ENCODE measurements around the gene TCEA3. TPM values are rescaled to one million over a fixed set of nuclear protein-coding genes. Genes with fewer than 3 reads are reported as not detected.
A peak's percentile ranks its signal among the peaks of the same experiment; 100 is the strongest.

Gene TCEA3
- total RNA-seq, 3 donors from 2014 or later (not counting 1 experiment from before 2014, with no cell fraction given): 0.75 to 1.5 (median 0.94) TPM

DNA sequence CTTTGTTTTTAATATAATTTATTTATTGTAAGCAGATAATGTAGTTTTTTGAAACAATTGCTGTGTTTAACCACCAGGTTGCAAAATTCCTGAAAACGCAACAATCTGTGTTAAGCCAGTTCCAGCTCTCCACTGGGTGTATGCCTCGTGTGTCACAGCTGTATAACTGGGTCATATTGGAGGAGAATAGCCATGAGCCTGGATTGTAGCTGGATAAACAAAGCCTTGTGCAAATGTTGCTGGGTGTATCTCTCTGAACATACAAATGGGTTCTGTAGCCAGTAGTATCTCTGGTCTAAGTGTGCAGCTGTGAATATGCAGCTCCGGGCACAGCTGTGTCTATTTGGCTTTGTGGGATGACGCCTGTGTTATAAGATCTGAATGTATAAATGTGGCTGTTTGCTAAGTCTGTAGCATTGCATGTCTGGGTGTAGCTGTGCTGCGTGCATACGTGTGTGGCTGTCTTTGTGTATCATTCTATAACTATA lies 2.8 kb downstream of the TCEA3 start:
- peaks cover 18 to 25% of the 10 kb centered on the region in 2 donors for H3K27me3 Mint-ChIP-seq (ENCODE audit: low read depth in 2 of 2)

DNA sequence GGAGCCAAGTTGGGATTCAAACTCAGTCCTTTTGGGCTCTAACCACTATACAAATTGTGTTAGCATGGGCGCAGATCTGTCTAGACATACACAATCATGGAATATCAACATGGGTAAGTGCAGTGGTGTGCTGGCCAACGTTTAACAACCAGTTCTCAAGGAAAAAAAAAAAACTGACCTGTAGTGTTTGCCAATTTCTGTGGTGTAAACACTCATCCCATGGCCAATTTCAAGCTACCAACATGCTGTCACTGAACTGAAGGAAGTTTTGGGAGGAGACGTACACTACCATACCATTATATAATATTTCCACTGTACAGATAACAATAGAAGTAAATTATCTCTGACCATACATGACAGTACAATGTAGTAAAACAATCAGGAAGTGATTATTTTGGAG lies 3.2 kb downstream of the TCEA3 start:
- ATAC-seq: no peak
- 86% methylated on average over 1 of the region's 3 CpGs for WGBS (ENCODE audit: insufficient coverage)
- Histone ChIP-seq H3K4me3 (ENCODE audit: low read length) (no peak overlapping the region), H3K9me3 (ENCODE audit: control insufficient read depth, insufficient read depth, low read length) (no peaks in the 10 kb centered on the region), H3K4me1 (ENCODE audit: control insufficient read depth, insufficient read depth, low read length) (peaks cover 35% of the 10 kb centered on the region), H3K36me3 (ENCODE audit: control insufficient read depth, insufficient read depth, low read length) (no peaks in the 10 kb centered on the region), H3K27me3 (ENCODE audit: control insufficient read depth, insufficient read depth, low read length) (peaks cover 7% of the 10 kb centered on the region), H3K27ac (ENCODE audit: low read length) (no peak overlapping the region)
- H3K4me1 Mint-ChIP-seq: peaks cover 24 to 29% of the 10 kb centered on the region in 2 donors
- H3K27ac Mint-ChIP-seq: no peak overlapping the region
- H3K9me3 Mint-ChIP-seq: no peaks in the 10 kb centered on the region
- intact Hi-C loops (cut with micrococcal nuclease): no loop called here
- no peaks in the 10 kb centered on the region for H3K36me3 Mint-ChIP-seq
- H3K27me3 Mint-ChIP-seq (ENCODE audit: low read depth in 2 of 2): peaks cover 13 to 20% of the 10 kb centered on the region in 2 donors
- no peak overlapping the region for H3K4me3 Mint-ChIP-seq
- DNase-seq: no peak
- TF ChIP-seq, protein P1, sequence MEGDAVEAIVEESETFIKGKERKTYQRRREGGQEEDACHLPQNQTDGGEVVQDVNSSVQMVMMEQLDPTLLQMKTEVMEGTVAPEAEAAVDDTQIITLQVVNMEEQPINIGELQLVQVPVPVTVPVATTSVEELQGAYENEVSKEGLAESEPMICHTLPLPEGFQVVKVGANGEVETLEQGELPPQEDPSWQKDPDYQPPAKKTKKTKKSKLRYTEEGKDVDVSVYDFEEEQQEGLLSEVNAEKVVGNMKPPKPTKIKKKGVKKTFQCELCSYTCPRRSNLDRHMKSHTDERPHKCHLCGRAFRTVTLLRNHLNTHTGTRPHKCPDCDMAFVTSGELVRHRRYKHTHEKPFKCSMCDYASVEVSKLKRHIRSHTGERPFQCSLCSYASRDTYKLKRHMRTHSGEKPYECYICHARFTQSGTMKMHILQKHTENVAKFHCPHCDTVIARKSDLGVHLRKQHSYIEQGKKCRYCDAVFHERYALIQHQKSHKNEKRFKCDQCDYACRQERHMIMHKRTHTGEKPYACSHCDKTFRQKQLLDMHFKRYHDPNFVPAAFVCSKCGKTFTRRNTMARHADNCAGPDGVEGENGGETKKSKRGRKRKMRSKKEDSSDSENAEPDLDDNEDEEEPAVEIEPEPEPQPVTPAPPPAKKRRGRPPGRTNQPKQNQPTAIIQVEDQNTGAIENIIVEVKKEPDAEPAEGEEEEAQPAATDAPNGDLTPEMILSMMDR (IDR thresholded peaks at IDR 0.05): no peak

More for the DNA sequence above, 2.8 kb downstream of the TCEA3 start:
- peaks cover 35% of the 10 kb centered on the region for H3K4me1 ChIP-seq (ENCODE audit: control insufficient read depth, insufficient read depth, low read length)
- H3K4me3 Mint-ChIP-seq: no peak overlapping the region
- DNase-seq (no peak), ATAC-seq (peak; percentile 6 to 30 (median 28))
- peaks cover 24 to 29% of the 10 kb centered on the region in 2 donors for H3K4me1 Mint-ChIP-seq
- H3K27ac Mint-ChIP-seq: peak overlapping the region in 1 of 2 donors; percentile 34
- no peak overlapping the region for H3K27ac ChIP-seq (ENCODE audit: low read length)
- no peaks in the 10 kb centered on the region for H3K9me3 Mint-ChIP-seq
- H3K4me3 ChIP-seq (ENCODE audit: low read length): no peak overlapping the region
- 60% methylated on average over 6 of the region's 6 CpGs for WGBS (ENCODE audit: insufficient coverage)
- intact Hi-C loops (cut with micrococcal nuclease): no loop called here
- TF ChIP-seq, protein P1 (IDR thresholded peaks at IDR 0.05): no peak
- H3K27me3 ChIP-seq (ENCODE audit: control insufficient read depth, insufficient read depth, low read length): peaks cover 7% of the 10 kb centered on the region
- H3K36me3 ChIP-seq (ENCODE audit: control insufficient read depth, insufficient read depth, low read length): no peaks in the 10 kb centered on the region
- no peaks in the 10 kb centered on the region for H3K36me3 Mint-ChIP-seq
- H3K9me3 ChIP-seq (ENCODE audit: control insufficient read depth, insufficient read depth, low read length): no peaks in the 10 kb centered on the region

DNA sequence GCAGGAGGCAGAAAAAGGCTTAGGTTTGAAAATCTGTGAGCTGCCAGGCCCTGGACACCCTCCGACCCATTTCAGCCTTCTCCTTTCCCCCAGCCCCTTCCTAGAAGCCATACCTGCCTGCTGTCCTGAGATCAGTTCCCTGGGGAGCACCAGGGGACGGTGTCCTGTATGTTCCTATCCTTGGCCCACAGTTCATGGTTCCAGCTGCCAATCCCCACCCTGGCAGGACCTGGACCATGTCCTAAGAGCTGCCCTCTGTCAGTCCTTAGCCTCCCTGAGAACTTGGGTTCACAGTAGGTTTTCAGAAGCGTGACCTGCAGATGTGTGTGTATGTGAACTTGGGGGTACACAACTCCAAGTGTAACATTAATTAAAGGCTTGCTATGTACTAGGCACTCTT lies 3.8 kb downstream of the TCEA3 start:
- Mint-ChIP-seq H3K27me3 (ENCODE audit: low read depth in 2 of 2) (peaks cover 7 to 15% of the 10 kb centered on the region in 2 donors), H3K4me3 (no peak overlapping the region), H3K27ac (no peak overlapping the region), H3K36me3 (no peaks in the 10 kb centered on the region), H3K9me3 (no peaks in the 10 kb centered on the region), H3K4me1 (peaks cover 24 to 29% of the 10 kb centered on the region in 2 donors)
- Histone ChIP-seq H3K4me3 (ENCODE audit: low read length) (no peak overlapping the region), H3K27me3 (ENCODE audit: control insufficient read depth, insufficient read depth, low read length) (peaks cover 7% of the 10 kb centered on the region), H3K36me3 (ENCODE audit: control insufficient read depth, insufficient read depth, low read length) (no peaks in the 10 kb centered on the region), H3K27ac (ENCODE audit: low read length) (no peak overlapping the region), H3K4me1 (ENCODE audit: control insufficient read depth, insufficient read depth, low read length) (peaks cover 35% of the 10 kb centered on the region), H3K9me3 (ENCODE audit: control insufficient read depth, insufficient read depth, low read length) (no peaks in the 10 kb centered on the region)
- DNase-seq (no peak), ATAC-seq (no peak)
- intact Hi-C loops (cut with micrococcal nuclease): no loop called here
- 91% methylated on average over 3 of the region's 3 CpGs for WGBS (ENCODE audit: insufficient coverage)
- TF ChIP-seq, protein P1 (IDR thresholded peaks at IDR 0.05): no peak

DNA sequence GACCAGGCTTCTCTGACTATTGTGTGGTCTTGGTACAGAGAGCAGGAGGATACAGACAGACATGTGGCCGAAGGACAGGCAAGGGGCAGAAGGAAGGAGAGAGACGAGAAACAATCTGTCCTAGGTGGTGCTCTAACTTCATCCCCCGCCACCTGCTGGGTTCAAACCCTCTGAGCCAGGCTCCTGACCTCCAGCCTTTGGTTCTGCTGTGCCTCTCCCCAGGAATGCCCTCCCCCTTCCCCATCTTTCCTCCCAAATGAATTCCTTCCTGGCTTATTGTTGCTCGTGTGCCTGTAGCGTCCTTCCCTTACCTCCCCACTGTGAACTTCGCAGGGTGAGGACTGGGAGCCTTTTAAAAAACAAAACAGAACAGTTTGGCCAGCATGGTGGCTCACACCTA lies 5.4 kb downstream of the TCEA3 start:
- DNase-seq: no peak
- Mint-ChIP-seq H3K9me3 (no peaks in the 10 kb centered on the region), H3K27me3 (ENCODE audit: low read depth in 2 of 2) (peaks cover 7 to 8% of the 10 kb centered on the region in 2 donors), H3K4me1 (peaks cover 19 to 21% of the 10 kb centered on the region in 2 donors), H3K36me3 (no peaks in the 10 kb centered on the region), H3K4me3 (no peak overlapping the region), H3K27ac (no peak overlapping the region)
- Histone ChIP-seq H3K27me3 (ENCODE audit: control insufficient read depth, insufficient read depth, low read length) (peaks cover 4% of the 10 kb centered on the region), H3K9me3 (ENCODE audit: control insufficient read depth, insufficient read depth, low read length) (no peaks in the 10 kb centered on the region), H3K4me3 (ENCODE audit: low read length) (no peak overlapping the region), H3K27ac (ENCODE audit: low read length) (no peak overlapping the region), H3K36me3 (ENCODE audit: control insufficient read depth, insufficient read depth, low read length) (no peaks in the 10 kb centered on the region), H3K4me1 (ENCODE audit: control insufficient read depth, insufficient read depth, low read length) (peaks cover 25% of the 10 kb centered on the region)
- intact Hi-C loops (cut with micrococcal nuclease): no loop called here
- 84% methylated on average over 6 of the region's 6 CpGs for WGBS (ENCODE audit: insufficient coverage)
- no peak for ATAC-seq
- TF ChIP-seq, protein P1 (IDR thresholded peaks at IDR 0.05): no peak
